Posterior vena cava (tissue), 2 donors: Measurements from ENCODE around the gene SEC11A. TPM values are rescaled to one million over a fixed set of nuclear protein-coding genes. Genes with fewer than 3 reads are reported as not detected.
"Not testable (repeated sequence)": the region's sequence is repeated elsewhere in the genome, so short reads cannot be mapped to it uniquely, and the experiment has no call there.

Experiments used
- DNase-seq: peaks from one replicate; pipeline ENCODE4 v3.0.0-alpha.2; 2020; ENCODE audit warnings: low spot score
- intact Hi-C, 2 donors: fragments of 100-400 bp; cut with DNase I; formaldehyde crosslinking; loops; one replicate each; pipeline versions ENCODE4 v1.14.1 to v1.14.2; 2022 to 2023
- total RNA-seq, 2 donors: library from RNA; stranded (reverse); fragmentation: NEBNext Ultra II Directional; extraction: Animal tissue kit (Norgen Biotek cat#: 25700); gene quantifications; one replicate each; pipeline ENCODE4 v1.2.1, GENCODE V29; 2021
- donor health status: DM: yes; HTN: yes; CAD: no.
- donor health status: DM: yes; HTN: yes; CAD: no.

SEC11A gene
- total RNA-seq, 2 donors from 2014 or later, result 83.0 to 113 TPM

DNA sequence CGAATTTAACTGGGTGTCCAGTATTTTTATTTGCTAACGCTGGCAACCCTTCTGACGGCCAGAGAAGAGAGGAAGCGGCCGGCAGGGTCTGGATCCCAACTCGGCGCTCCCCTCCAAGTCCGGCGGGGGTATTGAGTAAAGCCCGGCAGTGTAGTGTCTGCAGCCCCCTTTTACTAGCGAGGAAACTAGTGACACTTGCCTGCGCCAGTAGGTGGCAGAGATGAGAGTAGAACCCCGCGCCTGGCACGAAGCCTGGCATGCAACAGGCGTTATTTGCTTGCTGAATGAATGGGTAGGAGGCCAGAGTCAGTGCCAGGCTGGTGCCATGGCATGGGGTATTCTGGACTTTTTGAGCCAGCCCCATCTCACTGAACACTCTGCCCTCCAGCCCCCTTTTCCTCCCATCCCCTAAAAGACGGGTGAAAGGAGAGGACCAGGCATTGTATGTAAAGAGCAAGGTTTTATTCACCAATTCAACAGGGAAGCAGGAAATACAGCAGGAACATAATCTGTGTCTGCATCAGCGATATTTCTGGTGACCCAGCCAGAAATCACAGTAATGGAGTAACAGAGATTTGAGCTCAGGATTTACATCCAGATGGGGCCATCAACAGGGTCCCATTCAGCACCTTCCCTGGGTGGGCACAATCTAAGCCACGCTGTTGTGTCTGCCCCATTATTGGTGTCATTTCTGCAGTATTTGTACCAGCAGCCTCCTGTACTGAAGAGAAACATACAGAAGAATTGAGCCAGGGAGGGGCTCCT lies 61.1 kb downstream of the SEC11A start:
- intact Hi-C loops, result loop anchor here (10.0 kb wide), 2 partner anchors 260 to 270 kb away; no protein-coding TSS in a partner anchor
- DNase-seq, result peak; percentile 91

- intact Hi-C loops, result loop anchor here (10.0 kb wide), 2 partner anchors 261 to 271 kb away; no protein-coding TSS in a partner anchor
- peak; percentile 99 for DNase-seq
Observed at GRCh38 chr15:84653910-84654688, 61.8 kb downstream of the SEC11A start, which contains the start of gene WDR73. Gene WDR73, minus strand, starts transcription at chr15:84654283. Its CDS starts 9 bp downstream, at chr15:84654274.

GRCh38 chr15:84653584-84653909 lies 62.4 kb downstream of the SEC11A start:
- intact Hi-C loops, result loop anchor here (10.0 kb wide), 2 partner anchors 261 to 271 kb away; no protein-coding TSS in a partner anchor
- no peak for DNase-seq

DNA sequence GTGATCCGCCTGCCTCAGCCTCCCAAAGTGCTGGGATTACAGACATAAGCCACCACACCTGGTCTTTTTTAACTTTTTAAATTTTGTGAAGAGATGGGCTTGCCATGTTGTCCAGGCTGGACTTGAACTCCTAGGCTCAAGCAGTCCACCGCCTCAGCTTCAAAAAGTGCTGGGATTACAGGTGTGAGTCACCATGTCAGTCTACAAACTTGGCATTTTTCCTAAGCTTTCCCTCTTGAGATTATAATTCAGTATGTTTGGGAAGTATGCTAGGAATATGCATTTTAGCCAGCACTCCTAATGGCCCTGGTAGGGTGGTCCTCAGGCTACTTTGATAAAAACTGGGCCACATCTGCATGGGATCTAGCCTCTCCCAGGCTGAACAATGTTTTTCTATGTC lies 66.2 kb downstream of the SEC11A start:
- no peak for DNase-seq
- intact Hi-C loops, result loop anchor here (10.0 kb wide), 2 partner anchors 265 to 275 kb away; no protein-coding TSS in a partner anchor

GRCh38 chr15:84648539-84648938 lies 67.4 kb downstream of the SEC11A start:
- intact Hi-C loops, result no loop called here
- DNase-seq, result no peak

DNA sequence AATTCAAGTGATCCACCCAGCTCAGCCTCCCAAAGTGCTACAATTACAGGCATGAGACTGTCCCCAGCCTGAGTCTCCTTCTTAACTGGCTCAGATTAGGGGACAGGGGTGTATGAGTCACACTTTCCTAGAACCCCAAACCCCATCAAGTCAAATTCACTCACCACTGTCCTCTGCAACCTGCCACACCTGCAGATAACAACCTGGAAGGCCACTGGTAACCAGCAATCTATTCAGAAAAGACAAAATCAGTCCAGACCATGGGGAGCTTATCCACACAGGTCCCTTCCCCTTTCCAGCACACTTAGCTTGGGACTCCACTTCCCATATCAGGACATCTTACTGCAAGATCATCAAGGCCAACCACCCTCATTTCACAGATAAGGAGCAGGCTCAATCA lies 68.2 kb downstream of the SEC11A start:
- intact Hi-C loops, result no loop called here
- no peak for DNase-seq

DNA sequence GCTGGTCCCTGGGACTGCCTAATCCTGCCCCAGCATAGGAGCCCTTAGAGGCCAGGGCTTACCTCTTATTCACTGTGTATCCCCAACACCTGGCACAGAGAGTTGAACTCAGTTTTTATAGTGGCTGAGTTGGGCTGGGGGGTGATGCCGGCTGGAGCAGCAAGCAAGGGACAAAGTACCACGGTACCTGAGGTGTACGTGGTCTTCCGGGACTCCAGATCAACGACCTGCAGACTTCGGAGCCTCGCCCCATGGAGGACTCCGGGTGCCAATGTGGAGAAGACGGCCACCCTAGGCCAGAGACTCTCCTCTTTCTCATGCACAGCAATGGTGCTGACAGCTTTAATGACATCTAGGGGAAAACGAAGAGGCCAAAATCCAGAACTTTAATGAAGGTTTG lies 69.9 kb downstream of the SEC11A start:
- intact Hi-C loops, result no loop called here
- DNase-seq, result peak; percentile 61

DNA sequence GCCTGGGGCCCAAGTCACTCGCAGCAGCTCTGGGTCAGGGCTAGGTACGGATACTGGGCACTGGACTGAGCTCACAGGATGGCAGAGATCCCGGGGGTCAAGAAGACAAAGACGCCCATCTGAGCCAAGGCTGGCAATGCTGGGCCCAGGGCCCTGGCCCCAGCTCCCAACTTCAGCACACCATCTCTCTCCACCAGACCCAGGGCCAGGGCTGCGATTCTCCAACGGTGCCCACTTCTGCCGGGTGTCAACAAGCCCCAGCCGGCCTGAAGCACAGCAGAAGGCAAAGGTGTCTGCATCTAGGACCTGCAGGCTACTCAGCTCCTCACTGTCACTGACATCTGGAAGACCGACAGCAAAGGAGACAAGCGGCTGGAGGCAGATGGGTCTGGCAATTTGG lies 70.4 kb downstream of the SEC11A start:
- intact Hi-C loops, result no loop called here
- DNase-seq, result peak; percentile 52

GRCh38 chr15:84643838-84644237 lies 72.1 kb downstream of the SEC11A start:
- intact Hi-C loops, result no loop called here
- DNase-seq, result peak; percentile 29

GRCh38 chr15:84642640-84643039 lies 73.3 kb downstream of the SEC11A start:
- intact Hi-C loops, result not testable (repeated sequence)
- DNase-seq, result peak; percentile 26

- intact Hi-C loops, result not testable (repeated sequence)
- DNase-seq, result peak; percentile 60
Observed at GRCh38 chr15:84641871-84642270, 74.1 kb downstream of the SEC11A start.

GRCh38 chr15:84638103-84638502 lies 77.8 kb downstream of the SEC11A start:
- intact Hi-C loops, result no loop called here
- DNase-seq, result no peak

DNA sequence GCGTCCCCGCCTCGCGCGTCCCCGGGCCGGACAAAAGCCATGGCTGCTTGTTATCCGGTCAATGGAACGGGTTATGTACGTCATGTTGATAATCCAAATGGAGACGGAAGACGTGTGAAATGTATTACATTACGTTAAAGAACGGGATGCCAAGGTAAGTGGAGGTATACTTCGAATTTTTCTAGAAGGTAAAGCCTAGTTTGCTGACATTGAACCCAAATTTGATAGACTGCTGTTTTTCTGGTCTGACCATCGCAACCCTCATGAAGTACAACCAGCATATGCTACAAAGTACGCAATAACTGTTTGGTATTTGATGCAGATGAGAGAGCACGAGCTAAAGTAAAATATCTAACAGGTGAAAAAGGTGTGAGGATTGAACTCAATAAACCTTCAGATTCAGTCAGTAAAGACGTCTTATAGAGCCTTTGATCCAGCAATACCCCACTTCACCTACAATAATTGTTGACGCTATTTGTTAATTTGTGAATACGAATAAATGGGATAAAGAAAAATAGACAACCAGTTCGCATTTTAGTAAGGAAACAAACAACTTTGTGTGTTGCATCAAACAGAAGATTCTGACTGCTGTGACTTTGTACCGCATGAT lies 81.6 kb downstream of the SEC11A start:
- DNase-seq, result no peak
- intact Hi-C loops, result no loop called here

DNA sequence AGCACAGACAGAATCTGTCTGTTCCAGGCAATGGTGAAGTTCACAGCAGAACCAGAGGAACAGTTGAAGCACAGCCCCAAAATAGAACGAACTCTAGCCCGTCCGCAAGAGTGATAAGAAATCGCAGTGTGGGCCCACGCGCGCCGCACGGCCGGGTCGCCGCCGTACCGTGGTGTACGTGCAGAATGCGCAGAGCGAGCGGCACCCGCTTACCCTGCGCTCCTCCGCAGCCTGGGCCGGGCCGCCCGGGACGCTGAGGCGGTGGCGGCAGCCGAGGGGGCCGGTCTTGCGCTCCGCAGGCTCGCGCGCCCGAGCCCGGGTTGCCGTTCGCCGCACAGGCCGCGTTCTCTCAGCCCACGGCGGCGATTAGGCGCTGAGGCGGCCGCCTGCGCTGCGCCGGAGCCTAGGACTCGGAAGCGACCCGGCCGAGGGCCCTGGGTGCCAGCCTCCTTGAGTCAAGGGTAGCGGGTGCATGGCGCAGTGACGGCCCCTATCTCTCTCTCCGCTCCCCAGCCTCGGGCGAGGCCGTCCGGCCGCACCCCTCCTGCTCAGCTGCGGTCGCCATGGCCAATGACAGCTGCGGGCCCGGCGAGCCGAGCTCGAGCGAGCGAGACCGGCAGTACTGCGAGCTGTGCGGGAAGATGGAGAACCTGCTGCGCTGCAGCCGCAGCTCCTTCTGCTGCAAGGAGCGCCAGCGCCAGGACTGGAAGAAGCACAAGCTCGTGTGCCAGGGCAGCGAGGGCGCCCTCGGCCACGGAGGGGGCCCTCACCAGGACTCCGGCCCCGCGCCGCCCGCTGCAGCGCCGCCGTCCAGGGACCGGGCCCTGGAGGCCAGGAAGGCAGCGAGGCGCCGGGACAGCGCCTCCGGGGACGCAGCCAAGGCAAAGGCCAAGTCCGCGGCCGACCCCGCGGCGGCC lies 82.4 kb downstream of the SEC11A start:
- intact Hi-C loops, result no loop called here
- peak; percentile 91 for DNase-seq

DNA sequence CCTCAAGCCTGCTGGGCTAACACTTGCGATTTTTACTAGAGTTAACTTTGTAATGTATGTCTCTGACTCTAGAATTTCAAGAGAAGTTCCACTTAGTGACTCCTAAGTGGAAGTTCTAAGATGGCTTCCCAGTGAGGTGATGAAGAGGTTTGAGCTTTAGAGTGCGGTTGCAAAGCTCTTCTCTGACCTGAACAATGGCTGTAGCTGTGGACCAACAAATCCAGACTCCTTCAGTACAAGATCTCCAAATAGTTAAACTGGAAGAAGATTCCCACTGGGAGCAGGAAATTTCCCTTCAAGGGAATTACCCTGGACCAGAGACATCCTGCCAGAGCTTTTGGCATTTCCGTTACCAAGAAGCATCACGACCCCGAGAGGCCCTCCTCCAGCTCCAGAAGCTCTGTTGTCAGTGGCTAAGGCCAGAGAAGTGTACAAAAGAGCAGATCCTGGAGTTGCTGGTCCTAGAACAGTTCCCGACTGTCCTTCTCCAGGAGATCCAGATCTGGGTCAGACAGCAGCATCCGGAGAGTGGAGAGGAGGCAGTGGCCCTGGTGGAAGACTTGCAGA lies 84.2 kb downstream of the SEC11A start:
- peak; percentile 5 for DNase-seq
- intact Hi-C loops, result no loop called here

GRCh38 chr15:84629033-84629432 lies 86.9 kb downstream of the SEC11A start:
- intact Hi-C loops, result no loop called here
- peak; percentile 31 for DNase-seq

GRCh38 chr15:84625123-84625522 lies 90.8 kb downstream of the SEC11A start:
- intact Hi-C loops, result no loop called here
- DNase-seq, result no peak

- intact Hi-C loops, result no loop called here
- DNase-seq, result peak; percentile 37
Observed at GRCh38 chr15:84624359-84624758, 91.6 kb downstream of the SEC11A start.
